GM10248 (cell line): ENCODE results near the gene SPON1.

Source experiments
- CTCF ChIA-PET: fragments of 300-600 bp; sonication (Branson Sonifier 250); formaldehyde crosslinking; extraction: SDS; loops from one replicate; lab custom pipeline; 2021; ENCODE audit warnings: antibody characterized with exemption; lab: Yijun Ruan, JAX
- POLR2A ChIA-PET: fragments of 350-650 bp; sonication (Branson Sonifier 250); formaldehyde crosslinking; extraction: SDS; loops from one replicate; lab custom pipeline; 2020; ENCODE audit warnings: antibody characterized with exemption; lab: Yijun Ruan, JAX
- DNase-seq: peaks from one replicate; pipeline ENCODE4 v3.0.0; 2012; ENCODE audit errors: extremely low spot score
- CTCF ChIP-seq: IDR thresholded peaks from 2 replicates; pipeline ENCODE4 v1.5.1; 2012; ENCODE audit warnings: mild to moderate bottlenecking, low read depth; ENCODE audit errors: extremely low read depth, missing control alignments, control extremely low read depth

The SPON1 gene

GRCh38 chr11:14106303-14107049, 144.0 kb downstream of the SPON1 start:
- no peak for DNase-seq
- ChIA-PET POLR2A (no interaction called here), CTCF (interaction anchor here (1.3 kb wide), 1 partner anchor 143 kb away, joined by 3 read pairs; no protein-coding TSS in a partner anchor)
- no peak for TF ChIP-seq CTCF

- no peak for TF ChIP-seq CTCF
- CTCF ChIA-PET, result interaction anchor here (1.3 kb wide), 1 partner anchor 143 kb away, joined by 3 read pairs; no protein-coding TSS in a partner anchor
- POLR2A ChIA-PET, result no interaction called here
- DNase-seq, result no peak
These were observed 144.5 kb downstream of the SPON1 start for GRCh38 chr11:14107050-14107430.

- no peak for TF ChIP-seq CTCF
These were observed 147.2 kb downstream of the SPON1 start for GRCh38 chr11:14109742-14110141.

GRCh38 chr11:14110629-14111028, 148.1 kb downstream of the SPON1 start:
- POLR2A ChIA-PET, result no interaction called here

More at GRCh38 chr11:14109742-14110141, 147.2 kb downstream of the SPON1 start:
- POLR2A ChIA-PET, result no interaction called here
- DNase-seq, result no peak
- CTCF ChIA-PET, result no interaction called here

GRCh38 chr11:14111496-14111895, 149.0 kb downstream of the SPON1 start:
- TF ChIP-seq CTCF, result no peak
- DNase-seq, result no peak
- ChIA-PET CTCF (interaction anchor here (1.0 kb wide), 1 partner anchor 37 kb away, joined by 3 read pairs; no protein-coding TSS in a partner anchor), POLR2A (no interaction called here)

More at GRCh38 chr11:14110629-14111028, 148.1 kb downstream of the SPON1 start:
- CTCF ChIA-PET, result no interaction called here
- DNase-seq, result no peak
- no peak for TF ChIP-seq CTCF

GRCh38 chr11:14112721-14113120, 150.2 kb downstream of the SPON1 start:
- ChIA-PET CTCF (interaction anchor here (1.6 kb wide), 1 partner anchor 14 kb away, joined by 3 read pairs; no protein-coding TSS in a partner anchor), POLR2A (no interaction called here)
- no peak for TF ChIP-seq CTCF
- DNase-seq, result no peak

- ChIA-PET CTCF (no interaction called here), POLR2A (no interaction called here)
- TF ChIP-seq CTCF, result no peak
- no peak for DNase-seq
These were observed 151.7 kb downstream of the SPON1 start for GRCh38 chr11:14114269-14114668.
